GM18867 (cell line): ENCODE measurements around the gene ATXN3.
"Not testable (repeated sequence)": the region's sequence is repeated elsewhere in the genome, so short reads cannot be mapped to it uniquely, and the experiment has no call there.

Experiments
- ATAC-seq: cut with Tn5 transposase; IDR thresholded peaks from one replicate; pipeline ENCODE4 v1.9.1; 2021; ENCODE audit warnings: mild to moderate bottlenecking, moderate library complexity; ENCODE audit not compliant: unreplicated experiment

The ATXN3 gene

DNA sequence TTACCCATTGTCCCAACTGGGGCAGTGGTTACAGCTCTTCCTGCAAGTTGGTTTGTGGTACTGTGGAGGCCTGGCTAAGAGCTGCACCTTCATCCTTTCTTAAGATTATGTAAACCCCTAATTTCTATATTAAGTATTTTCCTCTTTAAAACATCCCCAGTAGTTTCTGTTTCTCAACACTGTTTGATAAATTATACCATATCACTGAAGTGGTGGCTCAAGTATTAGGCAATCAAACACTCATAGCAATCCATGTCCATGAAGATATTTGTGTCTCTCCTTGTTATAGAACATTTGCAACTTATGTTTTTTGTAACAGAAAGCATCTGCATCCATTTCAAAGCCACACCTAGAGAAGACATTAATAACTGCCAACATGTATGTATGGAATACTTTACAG, 31.8 kb downstream of the ATXN3 start:
- ATAC-seq: no peak

GRCh38 chr14:92058006-92058917, 48.1 kb downstream of the ATXN3 start:
- no peak for ATAC-seq

- no peak for ATAC-seq
Observed at GRCh38 chr14:92049781-92050180, 56.6 kb downstream of the ATXN3 start.

DNA sequence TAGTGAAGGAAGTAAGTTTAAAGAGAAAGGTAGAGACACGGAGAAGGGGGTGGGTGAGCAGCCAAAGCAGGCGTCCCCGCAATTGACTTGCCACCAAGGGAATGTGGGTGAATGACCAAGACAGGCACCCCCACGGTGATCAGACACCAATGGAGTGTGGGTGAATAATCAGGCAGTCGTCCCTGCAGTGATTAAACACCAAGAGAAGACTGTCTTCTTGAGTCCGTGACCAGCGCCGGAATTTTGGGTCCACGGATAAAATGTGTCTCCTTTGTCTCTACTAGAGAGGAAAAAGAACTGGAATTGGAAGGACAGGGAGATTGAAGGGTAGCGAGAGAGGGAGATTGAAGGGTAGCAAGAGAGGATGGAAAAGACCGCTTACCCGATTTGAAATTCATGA, 57.2 kb downstream of the ATXN3 start:
- ATAC-seq: not testable (repeated sequence)

DNA sequence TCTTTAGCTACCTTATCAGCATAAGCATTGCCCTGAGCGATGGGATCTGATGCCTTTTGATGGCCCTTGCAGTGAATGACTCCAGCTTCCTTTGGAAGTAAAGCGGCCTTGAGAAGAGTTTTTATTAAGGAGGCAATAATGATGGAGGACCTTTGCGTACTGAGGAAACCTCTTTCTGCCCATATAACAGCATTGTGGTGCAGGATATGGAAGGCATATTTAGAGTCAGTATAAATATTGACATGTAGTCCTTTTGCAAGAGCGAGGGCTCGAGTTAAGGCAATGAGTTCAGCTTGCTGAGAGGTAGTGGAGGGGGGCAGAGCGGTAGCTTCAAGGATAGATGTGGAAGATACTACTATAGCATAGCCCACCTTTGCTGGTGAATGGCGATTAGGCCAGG, 60.5 kb downstream of the ATXN3 start:
- not testable (repeated sequence) for ATAC-seq

DNA sequence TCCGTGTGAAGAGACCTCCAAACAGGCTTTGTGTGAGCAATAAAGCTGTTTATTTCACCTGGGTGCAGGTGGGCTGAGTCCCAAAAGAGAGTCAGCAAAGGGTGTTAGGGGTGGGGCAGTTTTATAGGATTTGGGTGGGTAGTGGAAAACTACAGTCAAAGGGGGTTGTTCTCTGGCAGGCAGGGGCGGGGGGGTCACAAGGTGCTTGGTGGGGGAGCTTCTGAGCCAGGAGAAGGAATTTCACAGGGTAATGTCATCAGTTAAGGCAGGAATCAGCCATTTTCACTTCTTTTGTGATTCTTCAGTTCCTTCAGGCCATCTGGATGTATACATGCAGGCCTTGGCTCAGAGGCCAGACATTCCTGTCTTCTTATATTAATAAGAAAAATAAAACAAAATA, 64.6 kb downstream of the ATXN3 start:
- not testable (repeated sequence) for ATAC-seq

GRCh38 chr14:92041203-92041602, 65.2 kb downstream of the ATXN3 start:
- no peak for ATAC-seq

- ATAC-seq: peak; percentile 17
Observed at GRCh38 chr14:92040431-92041051, 65.8 kb downstream of the ATXN3 start.

- peak; percentile 94 for ATAC-seq
Observed at GRCh38 chr14:92039719-92040430, 66.5 kb downstream of the ATXN3 start, which contains the start of gene TRIP11. Gene TRIP11, minus strand, starts transcription at chr14:92040059. Its CDS starts 374 bp downstream, at chr14:92039685.

DNA sequence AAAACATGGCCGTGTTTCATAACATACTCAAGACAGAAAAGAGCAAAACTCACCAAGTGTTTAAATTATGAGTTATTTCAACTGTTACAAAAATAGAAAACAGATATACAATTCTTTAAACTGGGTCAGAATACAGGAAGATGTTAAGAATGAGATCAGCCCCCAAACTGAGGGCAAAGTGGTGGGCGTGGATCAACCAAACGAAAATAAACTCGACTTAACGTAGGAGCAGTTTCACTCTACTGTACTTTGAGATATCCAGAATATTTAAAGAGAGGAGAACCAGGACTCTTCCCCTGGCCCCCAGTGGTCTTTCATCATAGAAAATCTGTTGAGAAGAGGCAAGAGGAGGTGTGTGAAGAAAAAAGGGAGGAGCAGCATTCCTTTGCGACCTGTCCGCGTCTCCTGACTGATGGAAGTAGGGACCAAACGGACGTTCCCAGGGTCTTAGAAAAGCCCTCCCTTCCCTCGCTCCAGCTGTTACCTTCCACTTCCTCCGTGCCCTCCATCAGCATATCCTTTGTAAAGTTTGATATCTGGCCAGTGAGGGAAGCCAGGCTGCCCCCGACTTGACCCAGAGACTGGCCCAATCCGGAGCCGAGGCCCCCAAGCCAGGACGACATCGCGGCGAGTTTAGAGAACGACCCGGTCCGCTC, 67.2 kb downstream of the ATXN3 start:
- ATAC-seq: peak; percentile 23

DNA sequence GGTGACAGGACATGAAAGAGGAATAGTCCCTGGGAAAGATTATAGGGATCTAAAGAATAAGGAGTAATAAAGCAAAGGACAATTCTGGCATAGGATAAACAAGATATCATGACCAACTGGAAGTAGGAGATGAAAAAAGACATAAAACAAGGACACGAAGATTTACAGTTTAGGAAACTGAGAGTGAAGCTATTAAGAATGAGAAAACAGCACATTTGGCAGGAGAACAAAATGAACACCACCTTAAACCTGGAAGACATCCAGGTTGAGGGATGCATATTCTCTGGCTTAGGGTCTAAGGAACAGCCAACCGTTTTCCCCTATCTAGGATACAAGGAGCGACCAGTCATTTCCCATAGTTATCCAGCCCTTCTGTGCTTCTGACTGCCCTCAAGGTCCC, 68.4 kb downstream of the ATXN3 start:
- ATAC-seq: no peak

DNA sequence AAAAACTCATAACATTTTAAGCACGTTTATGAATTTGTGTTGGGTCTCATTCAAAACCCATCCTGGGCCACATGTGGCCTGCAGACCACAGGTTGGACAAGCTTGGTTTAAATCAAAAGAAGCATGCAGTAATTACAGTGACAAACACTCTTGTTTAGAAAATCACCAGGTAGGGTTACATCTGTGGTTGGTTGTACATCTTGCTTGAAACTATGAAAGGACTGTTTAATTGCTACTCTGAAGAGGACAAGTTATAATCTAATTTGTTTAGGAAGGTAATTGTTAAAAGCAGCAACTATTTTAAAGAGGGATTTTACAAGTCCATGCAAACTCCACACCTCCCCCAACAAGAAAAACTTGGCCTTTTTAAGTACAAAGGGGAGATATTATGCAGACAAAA, 70.5 kb downstream of the ATXN3 start:
- ATAC-seq: no peak

DNA sequence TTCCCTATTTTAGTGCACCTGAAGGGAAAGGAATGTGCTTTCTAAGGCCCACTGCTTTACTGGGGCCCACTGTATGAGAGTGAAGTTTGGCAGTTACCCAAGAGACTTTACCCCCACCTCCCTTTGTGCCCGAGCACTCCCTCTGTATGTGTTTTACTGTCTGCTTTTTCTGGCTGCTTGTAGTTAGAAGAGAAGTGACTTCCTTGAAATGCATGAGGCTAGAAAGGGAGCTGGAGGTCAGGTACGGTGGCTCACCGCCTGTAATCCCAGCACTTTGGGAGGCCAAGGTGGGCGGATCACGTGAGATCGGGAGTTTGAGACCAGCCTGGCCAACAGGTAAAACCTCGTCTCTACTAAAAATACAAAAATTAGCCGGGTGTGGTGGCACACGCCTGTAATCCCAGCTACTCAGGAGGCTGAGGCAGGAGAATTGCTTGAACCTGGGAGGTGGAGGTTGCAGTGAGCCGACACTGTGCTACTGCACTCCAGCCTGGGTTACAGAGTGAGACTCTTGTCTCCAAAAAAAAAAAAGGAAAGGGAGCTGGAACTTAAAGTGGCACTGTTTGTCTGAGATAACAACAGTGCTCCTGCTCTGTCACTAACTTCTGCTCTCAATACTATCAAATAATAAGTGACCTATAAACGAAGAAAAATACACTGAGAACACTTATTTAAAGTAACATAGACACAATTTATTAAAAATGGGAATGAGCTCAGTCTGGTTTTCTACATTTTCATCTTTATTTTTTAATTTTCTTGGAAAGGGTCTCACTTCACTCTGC, 72.3 kb downstream of the ATXN3 start:
- ATAC-seq: no peak

- ATAC-seq: no peak
Observed at GRCh38 chr14:92033433-92033832, 72.9 kb downstream of the ATXN3 start.

DNA sequence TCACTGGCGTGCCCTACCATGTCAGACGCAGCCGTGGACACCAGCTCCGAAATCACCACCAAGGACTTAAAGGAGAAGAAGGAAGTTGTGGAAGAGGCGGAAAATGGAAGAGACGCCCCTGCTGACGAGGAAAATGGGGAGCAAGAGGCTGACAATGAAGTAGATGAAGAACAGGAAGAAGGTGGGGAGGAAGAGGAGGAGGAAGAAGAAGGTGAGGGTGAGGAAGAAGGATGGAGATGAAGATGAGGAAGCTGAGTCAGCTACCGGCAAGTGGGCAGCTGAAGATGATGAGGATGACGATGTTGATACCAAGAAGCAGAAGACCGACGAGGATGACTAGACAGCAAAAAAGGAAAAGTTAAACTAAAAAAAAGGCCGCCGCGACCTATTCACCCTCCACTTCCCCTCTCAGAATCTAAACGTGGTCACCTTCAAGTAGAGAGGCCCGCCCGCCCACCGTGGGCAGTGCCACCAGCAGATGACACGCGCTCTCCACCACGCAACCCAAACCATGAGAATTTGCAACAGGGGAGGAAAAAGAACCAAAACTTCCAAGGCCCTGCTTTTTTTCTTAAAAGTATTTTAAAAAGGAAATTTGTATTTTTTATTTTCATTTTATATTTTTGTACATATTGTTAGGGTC, 79.7 kb downstream of the ATXN3 start:
- no peak for ATAC-seq

DNA sequence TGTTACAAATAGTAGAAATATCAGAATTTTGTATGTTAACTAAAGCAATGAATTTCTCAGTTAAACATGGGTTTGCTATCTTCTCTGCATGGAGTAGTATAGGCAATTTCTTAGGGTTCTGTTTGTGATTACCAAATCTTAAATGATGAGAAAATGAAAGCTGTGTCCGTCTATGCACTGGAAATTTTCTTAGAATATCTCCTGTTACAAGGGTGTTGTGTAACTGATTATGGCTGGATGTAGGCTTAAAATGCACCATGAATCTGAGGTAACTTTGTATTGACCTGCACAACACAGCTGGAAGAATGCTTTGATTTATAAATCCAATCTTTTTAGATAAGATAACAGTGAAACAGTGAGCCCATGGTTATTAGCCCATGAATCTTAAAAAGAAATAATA, 84.3 kb downstream of the ATXN3 start:
- ATAC-seq: no peak

- no peak for ATAC-seq
Observed at GRCh38 chr14:92021523-92021922, 84.9 kb downstream of the ATXN3 start.

- no peak for ATAC-seq
Observed at GRCh38 chr14:92014040-92014439, 92.3 kb downstream of the ATXN3 start.

GRCh38 chr14:92012121-92012748, 94.1 kb downstream of the ATXN3 start:
- ATAC-seq: no peak
